ENCODE results near the gene FNBP1L. TPM values are rescaled to one million over a fixed set of nuclear protein-coding genes. Genes with fewer than 3 reads are reported as not detected.
"Not testable (repeated sequence)": the region's sequence is repeated elsewhere in the genome, so short reads cannot be mapped to it uniquely, and the experiment has no call there.

FNBP1L gene
- total and polyA plus RNA-seq, 2 donors (not counting 1 experiment from before 2014, with no cell fraction given) = 0.86 to 5.4 TPM

DNA sequence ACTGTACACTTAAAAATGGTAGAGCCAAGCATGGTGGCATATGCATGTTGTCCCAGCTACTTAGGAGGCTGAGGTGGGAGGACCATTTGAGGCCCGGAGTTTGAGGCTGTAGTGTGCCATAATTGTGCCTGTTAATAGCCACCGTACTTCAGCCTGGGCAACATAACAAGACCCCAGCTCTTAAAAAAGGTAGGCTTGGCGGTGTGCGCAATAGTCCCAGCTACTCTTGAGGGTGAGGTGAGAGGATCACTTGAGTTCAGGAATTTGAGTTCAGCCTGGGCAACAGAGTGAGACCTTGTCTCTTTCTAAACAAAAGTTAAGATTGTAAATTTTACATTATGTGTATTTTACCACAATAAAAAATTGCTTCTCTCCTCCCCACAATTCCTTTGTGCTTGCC lies 19.7 kb downstream of the FNBP1L start:
- ATAC-seq (ENCODE audit: low read depth) (no peak), DNase-seq (no peak)
- H3K4me1 ChIP-seq (ENCODE audit: control insufficient read depth in 2 of 2, insufficient read depth in 2 of 2, low read length in 2 of 2) = no peaks in the 10 kb centered on the region
- intact Hi-C loops (cut with micrococcal nuclease) = no loop called here
- H3K27ac ChIP-seq (ENCODE audit: low read length in 2 of 2) = no peak overlapping the region
- H3K36me3 ChIP-seq (replicated peaks in 1 of 2; ENCODE audit: control extremely low read depth in 1 of 2, control insufficient read depth in 1 of 2, extremely low read depth in 1 of 2, insufficient read depth in 2 of 2, low read length in 1 of 2) = no peaks in the 10 kb centered on the region
- H2AFZ ChIP-seq (ENCODE audit: insufficient read depth, low read depth, low read length, poor library complexity, severe bottlenecking) = no peak overlapping the region
- CTCF ChIA-PET = no interaction called here
- H3K27me3 Mint-ChIP-seq = no peaks in the 10 kb centered on the region
- H3K9me3 Mint-ChIP-seq (ENCODE audit: insufficient read depth) = no peaks in the 10 kb centered on the region
- H3K27me3 ChIP-seq (replicated peaks in 1 of 4; ENCODE audit: control extremely low read depth in 1 of 4, control insufficient read depth in 3 of 4, insufficient read depth in 4 of 4, low read length in 3 of 4) = peaks cover 0 to 3% (median 0%) of the 10 kb centered on the region in 4 experiments
- H3K27ac Mint-ChIP-seq = no peak overlapping the region
- H3K4me2 ChIP-seq (replicated peaks; ENCODE audit: low read depth, low read length, poor library complexity, severe bottlenecking) = no peak overlapping the region
- no peak overlapping the region for H3K4me3 ChIP-seq (ENCODE audit: control extremely low read depth in 1 of 5, extremely low read depth in 1 of 5, insufficient read depth in 1 of 5, low read depth in 2 of 5, low read length in 4 of 5)
- no peak overlapping the region for H3K9ac ChIP-seq (ENCODE audit: low read length)
- peaks cover 43% of the 10 kb centered on the region for H3K79me2 ChIP-seq (ENCODE audit: control insufficient read depth, insufficient read depth, low read length)
- no peaks in the 10 kb centered on the region for H4K20me1 ChIP-seq (ENCODE audit: control insufficient read depth, insufficient read depth, low read length, poor library complexity, severe bottlenecking)
- POLR2A ChIA-PET = no interaction called here
- TF ChIP-seq, protein P1, sequence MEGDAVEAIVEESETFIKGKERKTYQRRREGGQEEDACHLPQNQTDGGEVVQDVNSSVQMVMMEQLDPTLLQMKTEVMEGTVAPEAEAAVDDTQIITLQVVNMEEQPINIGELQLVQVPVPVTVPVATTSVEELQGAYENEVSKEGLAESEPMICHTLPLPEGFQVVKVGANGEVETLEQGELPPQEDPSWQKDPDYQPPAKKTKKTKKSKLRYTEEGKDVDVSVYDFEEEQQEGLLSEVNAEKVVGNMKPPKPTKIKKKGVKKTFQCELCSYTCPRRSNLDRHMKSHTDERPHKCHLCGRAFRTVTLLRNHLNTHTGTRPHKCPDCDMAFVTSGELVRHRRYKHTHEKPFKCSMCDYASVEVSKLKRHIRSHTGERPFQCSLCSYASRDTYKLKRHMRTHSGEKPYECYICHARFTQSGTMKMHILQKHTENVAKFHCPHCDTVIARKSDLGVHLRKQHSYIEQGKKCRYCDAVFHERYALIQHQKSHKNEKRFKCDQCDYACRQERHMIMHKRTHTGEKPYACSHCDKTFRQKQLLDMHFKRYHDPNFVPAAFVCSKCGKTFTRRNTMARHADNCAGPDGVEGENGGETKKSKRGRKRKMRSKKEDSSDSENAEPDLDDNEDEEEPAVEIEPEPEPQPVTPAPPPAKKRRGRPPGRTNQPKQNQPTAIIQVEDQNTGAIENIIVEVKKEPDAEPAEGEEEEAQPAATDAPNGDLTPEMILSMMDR (IDR thresholded peaks at IDR 0.05) = no peak
- H3K4me1 Mint-ChIP-seq = no peaks in the 10 kb centered on the region
- 94% methylated on average over 2 of the region's 4 CpGs for WGBS (ENCODE audit: insufficient coverage)
- H3K4me3 Mint-ChIP-seq = no peak overlapping the region
- H3K9me3 ChIP-seq (ENCODE audit: control extremely low read depth in 1 of 3, control insufficient read depth in 2 of 3, insufficient read depth in 1 of 3, low read length in 2 of 3) = peaks cover 0 to 3% (median 0%) of the 10 kb centered on the region in 3 donors

DNA sequence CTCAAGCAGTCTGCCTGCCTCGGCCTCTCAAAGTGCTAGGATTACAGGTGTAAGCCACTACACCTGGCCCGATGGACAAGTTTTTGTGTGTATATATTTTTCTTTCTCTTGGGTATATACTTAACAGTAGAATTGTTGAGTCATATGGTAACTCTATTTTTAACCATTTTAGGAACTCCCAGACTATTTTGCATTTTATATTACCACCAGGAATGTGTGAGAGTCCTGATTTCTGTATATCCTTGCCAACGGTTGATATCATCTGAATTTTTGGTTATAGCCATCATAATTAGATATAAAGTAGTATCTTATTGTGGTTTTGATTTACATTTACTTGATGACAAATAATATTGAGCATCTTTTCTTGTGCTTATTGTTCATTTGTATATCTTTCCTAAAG lies 20.7 kb downstream of the FNBP1L start:
- 100% methylated on average over 1 of the region's 3 CpGs for WGBS (ENCODE audit: insufficient coverage)
- H3K9me3 Mint-ChIP-seq (ENCODE audit: insufficient read depth) = no peaks in the 10 kb centered on the region
- no peak overlapping the region for H3K4me3 ChIP-seq (ENCODE audit: control extremely low read depth in 1 of 5, extremely low read depth in 1 of 5, insufficient read depth in 1 of 5, low read depth in 2 of 5, low read length in 4 of 5)
- no peaks in the 10 kb centered on the region for H4K20me1 ChIP-seq (ENCODE audit: control insufficient read depth, insufficient read depth, low read length, poor library complexity, severe bottlenecking)
- H3K4me3 Mint-ChIP-seq = no peak overlapping the region
- H3K27ac Mint-ChIP-seq = no peak overlapping the region
- no peaks in the 10 kb centered on the region for H3K27me3 Mint-ChIP-seq
- no peak overlapping the region for H3K27ac ChIP-seq (ENCODE audit: low read length in 2 of 2)
- intact Hi-C loops (cut with micrococcal nuclease) = no loop called here
- ChIA-PET CTCF (no interaction called here), POLR2A (no interaction called here)
- H3K4me2 ChIP-seq (replicated peaks; ENCODE audit: low read depth, low read length, poor library complexity, severe bottlenecking) = no peak overlapping the region
- ATAC-seq (ENCODE audit: low read depth) = no peak
- no peak overlapping the region for H3K9ac ChIP-seq (ENCODE audit: low read length)
- TF ChIP-seq, protein P1 (IDR thresholded peaks at IDR 0.05) = no peak
- no peak for TF ChIP-seq EZH2 (IDR thresholded peaks at IDR 0.05; ENCODE audit: borderline replicate concordance, insufficient read depth, low read depth, low read length, poor library complexity, severe bottlenecking)
- H2AFZ ChIP-seq (ENCODE audit: insufficient read depth, low read depth, low read length, poor library complexity, severe bottlenecking) = no peak overlapping the region
- no peak for DNase-seq
- peaks cover 0 to 3% (median 0%) of the 10 kb centered on the region in 4 experiments for H3K27me3 ChIP-seq (replicated peaks in 1 of 4; ENCODE audit: control extremely low read depth in 1 of 4, control insufficient read depth in 3 of 4, insufficient read depth in 4 of 4, low read length in 3 of 4)
- H3K9me3 ChIP-seq (ENCODE audit: control extremely low read depth in 1 of 3, control insufficient read depth in 2 of 3, insufficient read depth in 1 of 3, low read length in 2 of 3) = peaks cover 0 to 2% (median 0%) of the 10 kb centered on the region in 3 donors
- no peaks in the 10 kb centered on the region for H3K4me1 Mint-ChIP-seq
- no peaks in the 10 kb centered on the region for H3K4me1 ChIP-seq (ENCODE audit: control insufficient read depth in 2 of 2, insufficient read depth in 2 of 2, low read length in 2 of 2)
- H3K79me2 ChIP-seq (ENCODE audit: control insufficient read depth, insufficient read depth, low read length) = peaks cover 46% of the 10 kb centered on the region
- no peaks in the 10 kb centered on the region for H3K36me3 ChIP-seq (replicated peaks in 1 of 2; ENCODE audit: control extremely low read depth in 1 of 2, control insufficient read depth in 1 of 2, extremely low read depth in 1 of 2, insufficient read depth in 2 of 2, low read length in 1 of 2)

DNA sequence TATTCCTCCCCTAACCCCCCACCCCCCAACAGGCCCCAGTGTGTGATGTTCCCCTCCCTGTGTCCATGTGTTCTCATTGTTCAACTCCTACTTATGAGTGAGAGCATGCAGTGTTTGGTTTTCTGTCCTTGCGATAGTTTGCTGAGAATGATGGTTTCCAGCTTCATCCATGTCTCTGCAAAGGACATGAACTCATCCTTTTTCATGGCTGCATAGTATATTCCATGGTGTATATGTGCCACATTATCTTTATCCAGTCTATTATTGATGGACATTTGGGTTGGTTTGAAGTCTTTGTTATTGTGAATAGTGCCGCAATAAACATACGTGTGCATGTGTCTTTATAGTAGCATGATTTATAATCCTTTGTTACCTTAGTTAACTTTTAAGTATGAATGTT lies 21.3 kb downstream of the FNBP1L start:
- ATAC-seq (ENCODE audit: low read depth); H3K36me3 ChIP-seq (replicated peaks in 1 of 2; ENCODE audit: control extremely low read depth in 1 of 2, control insufficient read depth in 1 of 2, extremely low read depth in 1 of 2, insufficient read depth in 2 of 2, low read length in 1 of 2); H3K9ac ChIP-seq (ENCODE audit: low read length); H3K27ac Mint-ChIP-seq; H3K4me1 ChIP-seq (ENCODE audit: control insufficient read depth in 2 of 2, insufficient read depth in 2 of 2, low read length in 2 of 2); H3K4me3 ChIP-seq (ENCODE audit: control extremely low read depth in 1 of 5, extremely low read depth in 1 of 5, insufficient read depth in 1 of 5, low read depth in 2 of 5, low read length in 4 of 5); H3K27me3 ChIP-seq (replicated peaks in 1 of 4; ENCODE audit: control extremely low read depth in 1 of 4, control insufficient read depth in 3 of 4, insufficient read depth in 4 of 4, low read length in 3 of 4); H3K9me3 Mint-ChIP-seq (ENCODE audit: insufficient read depth); DNase-seq; H3K27me3 Mint-ChIP-seq; H3K4me3 Mint-ChIP-seq; H4K20me1 ChIP-seq (ENCODE audit: control insufficient read depth, insufficient read depth, low read length, poor library complexity, severe bottlenecking); H3K9me3 ChIP-seq (ENCODE audit: control extremely low read depth in 1 of 3, control insufficient read depth in 2 of 3, insufficient read depth in 1 of 3, low read length in 2 of 3); H2AFZ ChIP-seq (ENCODE audit: insufficient read depth, low read depth, low read length, poor library complexity, severe bottlenecking); H3K4me2 ChIP-seq (replicated peaks; ENCODE audit: low read depth, low read length, poor library complexity, severe bottlenecking); H3K27ac ChIP-seq (ENCODE audit: low read length in 2 of 2); CTCF ChIA-PET; H3K4me1 Mint-ChIP-seq; intact Hi-C loops (cut with micrococcal nuclease); POLR2A ChIA-PET: not testable (repeated sequence)
- no CpG with 5 or more reads among the region's 3 CpGs for WGBS (ENCODE audit: insufficient coverage)
- H3K79me2 ChIP-seq (ENCODE audit: control insufficient read depth, insufficient read depth, low read length) = peaks cover 50% of the 10 kb centered on the region
